DOHH2 (cell line): ENCODE results near the gene MYL6.

Experiments
- H3F3A ChIP-seq: fragments of 200-600 bp; sonication (generic), shearing (Covaris generic); 2 replicates; pipeline ENCODE4 v1.6.0; 2016; ENCODE audit warnings: antibody characterized with exemption, mild to moderate bottlenecking; ENCODE audit not compliant: control insufficient read depth, insufficient read depth
- H3K27ac ChIP-seq: fragments of 200-600 bp; sonication (generic); 2 replicates; pipeline ENCODE4 v1.5.1; 2014; ENCODE audit warnings: low read depth, mild to moderate bottlenecking, low read length, moderate library complexity
- H3K27me3 ChIP-seq: fragments of 200-600 bp; sonication (generic); 2 replicates; pipeline ENCODE4 v1.6.1; 2014; ENCODE audit warnings: mild to moderate bottlenecking, low read length, mixed read lengths; ENCODE audit not compliant: control insufficient read depth
- H3K36me3 ChIP-seq: fragments of 200-600 bp; sonication (generic); 2 replicates; pipeline ENCODE4 v1.6.1; 2014; ENCODE audit warnings: mild to moderate bottlenecking, low read length, moderate library complexity, mixed read lengths; ENCODE audit not compliant: control insufficient read depth
- H3K4me1 ChIP-seq: fragments of 200-600 bp; sonication (generic); 2 replicates; pipeline ENCODE4 v1.6.1; 2014; ENCODE audit warnings: mild to moderate bottlenecking, low read length, mixed read lengths; ENCODE audit not compliant: control insufficient read depth
- H3K4me2 ChIP-seq: fragments of 200-600 bp; sonication (generic); 2 replicates; pipeline ENCODE4 v1.6.0; 2014; ENCODE audit warnings: mild to moderate bottlenecking, low read length, moderate library complexity
- H3K4me3 ChIP-seq: fragments of 200-600 bp; sonication (generic); 2 replicates; pipeline ENCODE4 v1.5.1; 2014; ENCODE audit warnings: mild to moderate bottlenecking, low read length, mixed read lengths
- H3K79me2 ChIP-seq: fragments of 200-600 bp; sonication (generic); 2 replicates; pipeline ENCODE4 v1.6.1; 2014; ENCODE audit warnings: mild to moderate bottlenecking, low read length, mixed read lengths; ENCODE audit not compliant: control insufficient read depth
- H3K9me2 ChIP-seq: fragments of 200-600 bp; sonication (generic); replicated peaks from 2 replicates; pipeline ENCODE4 v1.6.1; 2014; ENCODE audit warnings: mild to moderate bottlenecking, low read length, mixed read lengths; ENCODE audit not compliant: control insufficient read depth
- H3K9me3 ChIP-seq: fragments of 200-600 bp; sonication (generic); 2 replicates; pipeline ENCODE4 v1.6.1; 2014; ENCODE audit warnings: antibody characterized with exemption, low read length, mixed read lengths; ENCODE audit not compliant: control insufficient read depth, insufficient read depth
- H4K20me1 ChIP-seq: fragments of 200-600 bp; sonication (generic); 2 replicates; pipeline ENCODE4 v1.6.0; 2014; ENCODE audit warnings: low read depth, mild to moderate bottlenecking, antibody characterized with exemption, low read length, moderate library complexity; ENCODE audit not compliant: control insufficient read depth, insufficient read depth
- CTCF ChIP-seq: fragments of 200-600 bp; sonication (generic); IDR thresholded peaks from one replicate; pipeline ENCODE4 v1.5.1; 2014; ENCODE audit warnings: antibody characterized with exemption, mild to moderate bottlenecking, low read depth, low read length; ENCODE audit not compliant: poor library complexity, severe bottlenecking
- EZH2phosphoT487 ChIP-seq: fragments of 200-600 bp; sonication (generic); IDR thresholded peaks from 2 replicates; pipeline ENCODE4 v1.6.1; 2017; ENCODE audit warnings: borderline replicate concordance, mild to moderate bottlenecking, antibody characterized with exemption, low read length, moderate library complexity, mixed read lengths

MYL6 gene

GRCh38 chr12:56117778-56118687 lies 40.1 kb upstream of the MYL6 start, which contains the start of gene ZC3H10:
Gene ZC3H10 (plus strand): TSS chr12:56118266. CDS start chr12:56120563, 2,297 bp downstream.
- H3K27ac ChIP-seq, result peak within 1 kb of the TSS; percentile 91
- H3F3A ChIP-seq, result peaks cover 49% of the 10 kb centered on the region
- peak within 1 kb of the TSS; percentile 82 for H3K4me3 ChIP-seq
- peak within 1 kb of the TSS; percentile 99 for H3K4me2 ChIP-seq
- peaks cover 36% of the 10 kb centered on the region for H3K79me2 ChIP-seq
- no peaks in the 10 kb centered on the region for H3K9me2 ChIP-seq
- H3K27me3 ChIP-seq, result no peaks in the 10 kb centered on the region
- peaks cover 56% of the 10 kb centered on the region for H3K36me3 ChIP-seq
- H3K9me3 ChIP-seq, result no peaks in the 10 kb centered on the region
- peak; percentile 44 for TF ChIP-seq CTCF
- no peak for TF ChIP-seq EZH2phosphoT487
- H3K4me1 ChIP-seq, result peaks cover 25% of the 10 kb centered on the region
- H4K20me1 ChIP-seq, result no peaks in the 10 kb centered on the region

- H3K9me3 ChIP-seq, result no peaks in the 10 kb centered on the region
- no peaks in the 10 kb centered on the region for H3K27me3 ChIP-seq
- peak overlapping the region; percentile 99 for H3K4me2 ChIP-seq
- no peaks in the 10 kb centered on the region for H4K20me1 ChIP-seq
- peak overlapping the region; percentile 82 for H3K4me3 ChIP-seq
- peaks cover 41% of the 10 kb centered on the region for H3F3A ChIP-seq
- no peaks in the 10 kb centered on the region for H3K9me2 ChIP-seq
- H3K27ac ChIP-seq, result peak overlapping the region; percentile 80
- H3K4me1 ChIP-seq, result peaks cover 27% of the 10 kb centered on the region
- H3K36me3 ChIP-seq, result peaks cover 48% of the 10 kb centered on the region
- TF ChIP-seq CTCF, result no peak
- TF ChIP-seq EZH2phosphoT487, result no peak
- peaks cover 36% of the 10 kb centered on the region for H3K79me2 ChIP-seq
Observed at GRCh38 chr12:56118688-56119357, 39.3 kb upstream of the MYL6 start.

- peak overlapping the region; percentile 80 for H3K27ac ChIP-seq
- TF ChIP-seq EZH2phosphoT487, result no peak
- TF ChIP-seq CTCF, result peak; percentile 81
- H3K9me3 ChIP-seq, result no peaks in the 10 kb centered on the region
- no peaks in the 10 kb centered on the region for H3K27me3 ChIP-seq
- peak overlapping the region; percentile 99 for H3K4me2 ChIP-seq
- H3K4me3 ChIP-seq, result peak overlapping the region; percentile 82
- H3K36me3 ChIP-seq, result peaks cover 42% of the 10 kb centered on the region
- H3K9me2 ChIP-seq, result no peaks in the 10 kb centered on the region
- H4K20me1 ChIP-seq, result no peaks in the 10 kb centered on the region
- peaks cover 41% of the 10 kb centered on the region for H3F3A ChIP-seq
- peaks cover 33% of the 10 kb centered on the region for H3K4me1 ChIP-seq
- H3K79me2 ChIP-seq, result peaks cover 42% of the 10 kb centered on the region
Observed at GRCh38 chr12:56119361-56119796, 38.8 kb upstream of the MYL6 start.
